Myocyte (in vitro differentiated cells): ENCODE results near the gene GAMT. TPM values are rescaled to one million over a fixed set of nuclear protein-coding genes. Genes with fewer than 3 reads are reported as not detected.

Experiments
- DNase-seq: peaks from one replicate; pipeline ENCODE4 v3.0.0-alpha.2; 2012; ENCODE audit warnings: low read depth
- total RNA-seq: library from RNA; depleted of rRNA; stranded (reverse); fragments of >200 nt; gene quantifications from 2 replicates; pipeline ENCODE4 v1.2.3, GENCODE V29; 2014

Gene GAMT
- total RNA-seq, 1 donor from 2014 or later, result 147 TPM

DNA sequence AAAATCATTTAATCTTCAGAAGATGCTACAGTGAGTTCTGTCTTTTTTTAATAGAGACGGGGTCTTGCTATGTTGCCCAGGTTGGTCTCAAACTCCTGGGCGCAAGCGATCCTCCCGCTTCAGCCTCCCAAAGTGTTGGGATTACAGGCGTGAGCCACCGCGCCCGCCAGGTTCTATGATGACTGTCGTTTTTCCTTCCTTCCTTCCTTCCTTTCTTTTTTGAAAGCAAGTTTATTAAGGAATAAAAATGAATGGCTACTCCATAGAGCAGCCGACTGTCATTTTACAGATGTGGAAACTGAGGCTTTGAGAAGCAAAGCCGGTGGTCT is 511 bp upstream of the GAMT start:
- no peak for DNase-seq

DNA sequence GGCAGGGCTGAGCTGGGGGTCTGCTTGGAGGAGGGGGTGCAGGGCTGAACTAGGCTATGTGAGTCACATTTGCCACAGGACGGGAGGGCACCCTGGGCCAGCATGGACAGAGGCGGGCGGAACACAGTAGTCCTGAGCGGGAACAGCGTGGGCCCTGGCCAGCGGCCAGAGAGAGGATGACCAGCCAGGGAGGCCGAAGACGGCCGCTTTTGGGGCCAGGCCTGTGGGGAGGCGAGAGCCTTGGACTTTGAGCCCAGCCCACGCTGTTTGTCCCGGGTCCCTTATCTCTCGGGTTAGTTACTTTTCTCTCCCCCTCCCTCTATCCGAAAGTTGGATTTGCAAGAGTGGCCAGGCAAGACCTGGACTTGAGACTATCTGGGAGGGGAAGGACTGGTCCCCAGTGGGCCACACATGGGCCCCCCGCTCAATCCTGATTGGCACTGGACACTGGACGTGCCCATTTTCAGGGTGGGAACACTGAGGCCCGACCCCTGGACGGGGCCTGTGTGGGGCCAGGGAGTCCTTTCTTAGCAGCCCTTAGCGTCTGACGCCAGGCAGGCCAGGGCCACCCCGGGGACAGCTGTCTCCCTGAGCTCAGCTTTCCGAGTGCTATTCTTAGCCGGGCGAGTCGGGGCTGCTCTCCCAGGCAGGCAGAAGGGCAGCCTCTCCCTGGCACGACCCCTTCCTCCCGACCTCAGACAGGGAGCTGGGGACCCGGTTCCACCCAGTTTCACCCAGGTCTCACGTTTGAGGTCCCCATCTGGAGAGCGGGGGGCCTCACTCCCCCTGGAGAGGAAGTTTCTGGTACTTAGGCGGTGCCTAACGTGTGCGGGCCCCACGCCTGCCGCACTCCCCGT is 833 bp downstream of the GAMT start:
- DNase-seq, result peak; percentile 90

DNA sequence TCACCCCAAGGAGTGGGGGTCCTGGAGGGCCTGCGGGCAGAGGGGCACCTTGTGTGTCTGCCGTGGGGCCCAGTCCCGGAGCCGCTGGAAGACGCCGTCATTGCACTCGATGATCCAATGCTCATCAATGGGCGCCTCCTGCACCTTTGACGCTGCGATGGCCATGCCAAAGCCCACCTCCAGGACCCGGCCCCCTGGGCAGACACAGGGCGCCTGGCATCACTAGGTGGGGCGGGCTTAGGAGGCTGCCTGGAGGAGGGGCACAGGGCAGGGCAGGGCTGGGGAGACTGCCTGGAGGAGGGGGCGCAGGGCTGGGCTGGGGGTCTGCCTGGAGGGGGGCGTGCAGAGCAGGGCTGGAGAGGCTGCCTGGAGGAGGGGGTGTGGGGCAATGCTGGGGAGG is 1.6 kb downstream of the GAMT start:
- DNase-seq, result no peak

DNA sequence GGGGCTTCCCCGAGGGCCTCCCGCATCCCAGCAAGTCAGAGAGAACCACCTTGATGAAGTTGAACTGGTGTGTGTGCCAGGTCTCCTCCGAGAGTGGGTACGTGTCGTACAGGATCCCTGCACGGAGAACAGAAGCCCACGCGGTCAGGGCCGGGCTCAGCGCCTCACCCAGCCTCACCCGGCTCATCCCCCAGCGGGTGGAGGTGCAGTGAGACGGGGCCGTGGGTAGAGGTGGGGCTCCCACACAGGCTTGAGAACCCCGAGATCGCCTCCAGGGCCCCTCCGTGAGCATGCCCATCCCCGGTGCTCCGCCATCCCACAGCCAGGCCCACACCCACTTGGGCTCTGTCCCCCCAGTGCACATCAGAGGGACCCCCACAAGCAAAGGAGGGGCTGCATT is 2.3 kb downstream of the GAMT start:
- no peak for DNase-seq

DNA sequence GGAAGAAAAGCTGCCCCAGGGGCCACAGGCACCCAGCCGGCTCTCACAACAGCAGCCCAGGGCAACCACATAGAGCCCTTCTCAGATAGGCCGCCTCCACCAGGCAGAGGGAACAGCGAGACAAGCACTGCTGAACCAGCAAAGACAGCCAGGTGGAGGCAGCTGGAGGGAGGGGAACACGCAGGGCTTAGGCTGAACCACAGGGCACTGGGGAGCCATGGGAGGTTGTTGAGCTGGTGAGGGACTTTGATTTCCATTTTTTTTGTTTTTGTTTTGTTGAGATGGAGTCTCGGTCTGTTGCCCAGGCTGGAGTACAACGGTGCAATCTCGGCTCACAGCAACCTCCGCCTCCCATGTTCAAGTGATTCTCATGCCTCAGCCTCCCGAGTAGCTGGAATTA is 3.5 kb downstream of the GAMT start:
- DNase-seq, result no peak

DNA sequence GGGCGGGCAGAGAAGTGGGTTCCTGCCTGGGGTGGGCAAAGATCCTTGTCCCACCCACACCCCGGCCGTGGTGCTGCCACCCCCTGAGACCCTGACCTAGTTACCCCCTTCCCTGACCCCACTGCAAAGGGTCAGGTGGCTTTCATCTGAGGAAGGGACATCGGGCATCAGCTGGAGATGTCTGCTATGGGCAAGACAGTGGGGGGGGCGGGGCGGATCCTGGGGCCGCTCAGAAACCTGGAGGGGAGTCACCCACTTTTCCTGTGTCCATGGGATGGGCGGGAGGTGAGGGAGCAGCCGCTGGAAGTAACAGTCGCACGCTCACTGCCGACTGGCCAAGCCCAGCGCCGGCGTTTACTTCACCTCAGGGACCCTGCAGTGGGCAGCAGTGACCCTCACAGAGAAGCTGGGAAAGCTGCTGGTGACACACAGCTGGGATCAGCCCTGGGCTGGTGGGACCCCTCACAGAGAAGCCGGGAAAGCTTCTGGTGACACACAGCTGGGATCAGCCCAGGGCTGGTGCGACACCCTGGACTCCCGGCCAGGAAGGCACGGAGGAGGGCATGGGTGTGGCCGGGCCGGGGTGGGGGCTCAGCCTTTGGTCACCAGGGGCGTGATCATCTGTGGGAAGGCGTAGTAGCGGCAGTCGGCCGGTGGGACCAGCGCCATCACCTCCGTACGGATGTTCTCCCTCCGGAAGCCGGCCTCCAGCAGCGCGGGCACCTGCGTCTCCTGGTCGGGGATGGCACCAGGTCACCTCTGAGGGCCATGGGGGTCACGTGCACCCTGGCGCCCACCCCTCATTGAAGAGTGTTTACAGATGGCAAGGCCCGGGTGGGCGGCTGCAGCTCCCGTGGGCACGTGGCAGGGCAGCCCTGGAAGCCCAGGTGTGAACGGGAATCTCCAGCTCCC is 4.3 kb downstream of the GAMT start:
- no peak for DNase-seq

DNA sequence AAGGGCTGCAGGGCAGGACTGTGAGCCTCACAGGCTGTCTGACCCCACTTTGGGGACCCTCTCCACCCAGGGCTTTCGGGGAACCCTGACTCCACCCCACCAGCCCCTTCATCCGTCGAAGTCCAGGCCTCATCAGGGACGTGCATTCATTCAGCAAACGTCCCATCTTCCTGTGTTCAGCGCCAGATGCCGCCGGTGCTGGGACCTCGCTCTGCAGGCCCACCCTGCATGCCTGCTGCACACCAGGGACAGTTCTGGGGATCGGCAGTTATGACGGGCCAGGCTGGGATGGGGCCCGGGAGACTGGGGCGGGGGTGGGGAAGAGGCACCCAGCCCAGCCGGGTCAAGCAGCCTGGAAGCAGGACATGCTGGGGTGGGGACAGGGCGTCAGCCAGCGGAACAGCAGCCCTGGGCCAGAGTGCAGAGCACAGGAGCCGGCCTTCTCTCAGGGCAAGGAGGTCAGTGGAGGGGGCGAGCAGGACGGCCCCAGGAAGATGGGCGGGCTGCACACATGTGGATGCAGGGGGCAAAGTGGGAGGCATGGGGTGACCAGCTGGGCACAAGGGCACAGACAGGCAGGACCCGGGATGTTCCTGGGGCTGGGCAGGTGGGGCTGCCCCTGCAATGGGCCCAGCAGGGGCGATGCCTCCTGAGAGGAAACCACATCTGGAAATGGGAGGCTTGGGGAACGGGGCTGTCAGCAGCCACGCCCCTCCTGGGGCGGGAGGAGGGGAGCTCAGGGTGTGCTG is 5.1 kb downstream of the GAMT start:
- no peak for DNase-seq

DNA sequence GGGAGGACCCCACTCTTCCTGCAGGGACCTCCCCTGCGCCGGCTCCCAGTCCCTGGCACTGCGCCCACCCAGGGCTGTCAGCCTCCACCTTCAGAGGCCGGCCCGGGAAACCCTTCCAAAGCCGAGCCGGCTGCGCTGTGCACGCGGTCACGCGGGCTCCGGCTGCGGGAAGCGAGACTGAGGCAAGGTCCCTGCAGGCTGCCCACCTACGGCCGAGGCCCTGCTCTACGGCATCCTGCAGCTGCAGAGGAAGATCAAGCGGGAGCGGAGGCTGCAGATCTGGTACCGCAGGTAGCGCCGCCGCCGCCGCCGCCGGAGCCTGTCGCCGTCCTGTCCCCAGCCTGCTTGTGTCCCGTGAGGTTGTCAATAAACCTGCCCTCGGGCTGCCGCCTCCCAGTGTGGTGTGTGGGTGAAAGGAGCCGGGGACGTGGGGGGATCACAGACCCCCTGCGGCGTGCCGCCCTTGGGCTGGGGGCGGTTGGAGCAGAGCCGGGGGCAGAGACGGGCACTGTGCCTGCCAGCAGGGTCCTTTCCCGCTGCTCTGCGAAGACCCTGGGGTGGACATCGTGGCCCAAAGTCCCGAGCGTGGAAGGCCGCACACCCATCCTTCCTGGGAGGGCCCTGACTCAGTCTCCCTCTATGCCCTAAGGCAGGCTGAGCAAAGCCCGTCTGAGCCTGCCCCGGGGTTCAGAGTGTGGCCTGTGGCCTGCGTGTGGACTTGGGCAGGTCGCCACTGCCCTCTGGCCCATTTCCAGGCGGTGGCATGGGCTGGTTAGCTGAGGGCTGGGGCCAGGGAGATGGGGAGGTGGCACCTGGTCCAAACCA is 5.9 kb downstream of the GAMT start:
- peak; percentile 41 for DNase-seq

DNA sequence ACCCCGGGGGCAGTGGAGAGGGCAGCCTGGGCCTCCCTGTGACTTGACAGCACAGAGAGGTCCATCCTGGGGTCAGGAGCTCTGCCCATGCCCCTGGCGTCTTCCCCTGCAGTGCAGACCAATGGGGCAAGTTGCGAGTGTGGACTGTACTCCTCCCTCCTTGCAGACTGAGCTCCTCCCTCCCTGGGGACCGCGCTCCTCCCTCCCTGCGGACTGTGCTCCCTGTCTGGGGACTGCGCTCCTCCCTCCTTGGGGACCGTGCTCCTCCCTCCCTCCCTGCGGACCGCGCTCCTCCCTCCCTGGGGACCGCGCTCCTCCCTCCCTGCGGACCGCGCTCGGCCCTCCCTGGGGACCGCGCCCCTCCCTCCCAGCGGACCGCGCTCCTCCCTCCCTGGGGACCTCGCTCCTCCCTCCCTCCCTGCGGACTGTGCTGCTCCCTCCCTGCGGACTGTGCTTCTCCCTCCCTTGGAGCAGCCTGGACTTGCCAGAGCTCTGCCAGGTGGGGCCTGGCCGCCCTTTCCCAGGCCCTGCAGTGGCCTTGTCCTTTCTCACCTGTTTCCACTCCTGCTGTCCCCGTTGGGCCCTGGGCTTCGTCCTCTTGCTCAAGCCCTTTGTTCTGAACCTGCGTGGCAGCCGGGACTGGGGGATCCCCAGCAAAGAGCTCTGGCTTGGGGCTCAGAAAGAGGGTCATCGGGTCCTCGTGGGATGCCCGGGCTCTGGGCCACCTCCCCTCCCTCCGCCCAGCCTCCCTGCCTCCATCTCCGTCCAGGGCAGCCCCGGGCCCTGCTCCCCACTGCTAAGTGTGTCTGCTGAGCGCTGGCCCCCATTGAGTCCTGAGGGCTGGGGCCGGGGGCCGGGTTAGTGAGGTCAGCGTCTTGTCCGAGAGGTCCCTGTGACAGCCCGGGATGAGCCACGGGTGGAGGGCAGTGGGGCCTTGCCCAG is 6.8 kb downstream of the GAMT start:
- DNase-seq, result no peak

DNA sequence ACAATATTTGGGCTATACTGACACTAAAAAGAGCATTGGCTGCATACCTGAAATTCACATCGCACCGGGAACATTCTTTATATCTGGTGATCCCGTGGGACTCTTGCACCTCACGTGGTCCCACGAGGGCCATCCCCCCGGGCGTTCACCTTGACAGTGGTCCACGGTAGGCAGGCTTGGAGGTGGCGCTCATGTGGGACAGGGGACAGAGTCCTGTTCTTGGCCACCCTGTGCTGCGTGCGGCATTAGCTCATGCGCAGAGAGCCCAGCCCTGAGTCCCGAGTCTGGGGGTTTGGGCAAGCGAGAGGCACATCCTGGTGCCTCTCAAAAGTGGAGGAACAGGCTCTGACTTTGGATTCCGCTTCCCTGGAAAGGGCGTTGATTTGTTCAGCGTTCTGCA is 7.5 kb downstream of the GAMT start:
- DNase-seq, result no peak

DNA sequence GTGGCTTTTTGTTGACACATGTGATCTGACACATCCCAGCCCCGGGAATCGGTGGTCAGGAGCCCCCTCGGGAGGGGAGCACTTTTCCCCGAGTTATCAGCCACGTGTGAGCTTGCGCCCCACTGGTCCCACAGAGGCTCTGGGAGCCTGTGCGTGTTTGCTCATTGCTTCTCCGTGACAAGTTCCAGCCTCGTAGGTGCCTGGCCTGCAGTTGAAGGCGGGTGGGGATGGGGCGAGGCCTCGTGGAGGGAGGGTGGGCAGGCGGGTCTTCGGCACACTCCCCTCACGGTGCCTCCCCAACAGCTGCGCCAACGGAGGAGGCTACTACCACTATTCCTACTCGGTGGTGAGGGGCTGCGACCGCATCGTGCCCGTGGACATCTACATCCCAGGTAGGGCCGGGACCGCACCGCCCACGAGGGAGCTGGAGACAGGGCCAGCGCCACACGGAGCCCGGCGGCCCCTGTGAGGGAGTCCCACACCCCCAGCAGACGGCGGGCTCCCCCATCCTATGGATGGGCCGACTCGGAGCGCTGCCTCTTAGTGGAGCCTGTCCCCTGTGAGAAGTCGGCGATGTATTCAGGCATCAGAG is 8.3 kb downstream of the GAMT start:
- no peak for DNase-seq

DNA sequence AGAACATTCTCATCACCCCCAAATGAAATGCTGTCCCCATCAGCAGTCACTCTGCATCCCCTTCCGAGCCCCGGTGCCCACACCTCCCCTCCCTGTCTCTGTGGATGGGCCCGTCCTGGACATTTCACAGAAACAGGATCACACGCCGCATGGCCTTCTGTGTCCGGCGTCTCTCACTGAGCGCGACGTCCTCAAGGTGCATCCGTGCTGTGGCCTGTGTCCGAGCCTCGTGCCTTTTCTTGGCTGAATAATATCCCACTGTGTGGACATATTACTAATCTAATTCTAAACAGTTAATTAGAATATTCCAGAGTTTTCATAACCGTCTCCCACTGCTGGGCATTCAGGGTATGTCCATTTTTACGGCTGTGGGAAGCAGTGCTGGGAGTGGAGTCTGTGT is 8.9 kb downstream of the GAMT start:
- no peak for DNase-seq

DNA sequence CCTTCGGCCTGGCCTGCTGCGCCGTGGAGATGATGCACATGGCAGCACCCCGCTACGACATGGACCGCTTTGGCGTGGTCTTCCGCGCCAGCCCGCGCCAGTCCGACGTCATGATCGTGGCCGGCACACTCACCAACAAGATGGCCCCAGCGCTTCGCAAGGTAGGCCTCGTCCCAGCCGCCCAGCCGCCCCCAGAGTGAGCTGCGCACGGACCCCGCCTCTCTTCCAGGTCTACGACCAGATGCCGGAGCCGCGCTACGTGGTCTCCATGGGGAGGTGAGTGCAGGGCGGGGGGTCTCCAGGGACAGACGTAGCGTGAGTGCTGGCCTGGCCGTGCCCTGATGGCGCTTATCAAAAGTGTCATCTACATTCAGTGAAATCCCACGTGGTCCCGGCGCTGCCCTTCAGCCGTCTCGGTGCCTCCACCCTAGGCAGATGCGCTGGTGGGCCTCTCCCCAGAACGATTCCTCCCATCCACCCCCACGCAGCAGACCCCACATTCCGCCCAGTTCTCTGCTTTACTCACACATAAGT is 10.4 kb downstream of the GAMT start:
- no peak for DNase-seq

DNA sequence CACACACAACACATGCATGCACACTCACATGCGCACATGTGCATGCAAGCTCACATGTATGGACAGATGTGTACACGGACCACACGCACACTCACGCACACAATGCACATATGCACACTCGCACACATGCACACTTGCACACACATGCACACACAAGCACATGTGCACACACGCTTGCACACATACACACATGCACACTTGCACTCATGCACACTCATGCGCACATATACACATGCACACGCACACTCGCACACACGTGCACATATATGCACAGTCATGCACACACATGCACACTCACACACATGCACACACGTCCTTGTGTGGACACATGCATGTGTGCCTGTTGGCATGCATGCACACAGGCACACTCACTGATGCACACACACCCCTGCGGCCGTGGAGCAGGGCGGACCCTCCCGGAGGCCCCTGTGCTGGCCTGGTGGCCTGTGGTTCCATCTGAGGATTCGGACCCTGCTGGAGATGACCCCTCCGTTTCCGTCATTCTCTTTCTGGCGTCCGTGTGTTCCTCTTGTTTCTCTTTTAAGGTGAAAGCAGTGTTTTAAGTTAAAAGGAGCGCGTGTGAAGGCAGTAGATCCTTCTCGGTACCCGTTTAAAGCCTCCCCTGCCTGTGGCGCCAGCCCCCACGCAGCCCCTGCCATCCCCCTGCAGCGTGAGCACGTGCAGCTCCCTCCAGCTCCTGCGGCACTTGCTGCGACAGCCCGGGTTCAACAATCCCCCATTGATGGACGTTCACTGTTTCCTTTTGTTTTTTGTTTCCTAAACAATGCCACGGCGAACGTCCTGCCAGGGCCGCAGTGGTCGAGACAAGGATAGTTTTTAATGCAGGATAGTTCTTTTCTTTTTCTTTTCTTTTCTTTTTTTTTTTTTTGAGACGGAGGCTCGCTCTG is 12.1 kb downstream of the GAMT start:
- DNase-seq, result no peak

DNA sequence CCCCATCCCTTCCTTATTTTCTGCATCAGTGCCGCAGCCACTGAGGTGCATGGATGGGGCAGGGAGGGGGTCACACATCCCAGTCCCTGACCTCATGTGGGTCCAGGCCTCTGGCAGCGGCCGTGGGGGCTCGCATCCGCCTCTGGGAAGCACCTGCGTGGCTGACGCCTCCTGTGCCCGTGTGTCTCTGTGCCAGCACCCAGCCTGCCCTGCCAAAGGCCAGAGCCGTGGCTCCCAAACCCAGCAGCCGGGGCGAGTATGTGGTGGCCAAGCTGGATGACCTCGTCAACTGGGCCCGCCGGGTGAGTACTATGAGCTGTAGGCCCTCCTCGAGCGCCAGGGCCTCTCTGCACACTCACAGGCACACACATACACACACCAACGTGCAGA is 12.7 kb downstream of the GAMT start:
- DNase-seq, result no peak

DNA sequence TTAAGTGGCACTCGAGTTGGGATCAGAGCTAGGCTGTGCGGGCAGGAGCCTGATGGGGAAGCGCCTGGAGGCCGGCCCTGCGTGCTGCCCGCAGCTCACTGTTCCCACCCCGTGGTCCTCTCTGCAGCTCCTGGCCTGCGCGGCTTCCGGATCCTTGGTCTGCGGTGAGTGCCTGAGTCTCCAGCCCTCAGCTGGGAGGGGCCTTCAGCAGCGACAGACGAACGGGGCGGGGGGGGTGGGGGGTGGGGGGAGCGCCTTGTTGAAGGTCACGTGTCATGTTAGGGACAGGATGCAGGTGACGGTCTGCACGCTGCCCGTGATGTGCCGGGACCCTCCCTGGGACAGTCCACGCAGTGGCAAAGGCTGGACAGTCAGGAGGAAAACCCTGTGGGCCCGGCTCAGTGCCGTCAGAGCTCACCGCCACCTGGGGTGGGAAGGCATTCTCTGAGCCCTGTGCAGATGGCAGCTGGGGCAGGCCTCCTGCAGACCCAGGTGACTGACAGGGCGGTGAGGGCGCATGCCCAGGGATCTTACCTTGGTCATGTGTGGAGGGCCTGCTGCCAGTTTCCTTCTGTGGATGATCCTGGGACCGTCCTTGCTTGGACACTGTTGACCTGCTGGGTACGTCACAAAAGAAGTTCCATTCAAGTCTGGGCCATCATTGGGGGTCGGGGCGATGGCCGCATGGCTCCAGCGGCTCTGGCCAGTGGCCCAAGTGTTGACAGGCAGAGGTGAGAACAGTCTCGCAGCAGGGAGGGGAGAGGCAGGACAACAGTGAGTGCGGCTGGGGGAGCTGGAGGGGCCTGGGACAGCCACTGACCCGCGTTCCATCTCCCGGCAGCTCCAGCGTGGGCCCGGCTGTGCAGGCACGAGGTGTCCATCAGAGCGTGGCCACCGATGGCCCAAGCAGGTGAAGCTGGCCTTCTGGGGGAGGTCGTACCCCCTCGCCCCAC is 13.4 kb downstream of the GAMT start:
- no peak for DNase-seq
